ENCODE results near the gene ZNF727.

GRCh38 chr7:64078699-64078994 lies 33.4 kb downstream of the ZNF727 start:
- no peak for TF ChIP-seq POLR2A (IDR thresholded peaks at IDR 0.05)
- no peak for TF ChIP-seq CTCF (IDR thresholded peaks at IDR 0.05)
- TF ChIP-seq EP300 (IDR thresholded peaks at IDR 0.05; ENCODE audit: low read depth), result no peak
